Muscle of leg (tissue), 11 donors: ENCODE measurements around the gene AJM1. TPM values are rescaled to one million over a fixed set of nuclear protein-coding genes. Genes with fewer than 3 reads are reported as not detected.
"Not testable (repeated sequence)": the region's sequence is repeated elsewhere in the genome, so short reads cannot be mapped to it uniquely, and the experiment has no call there.

Experiments used
- DNase-seq: peaks from one replicate; pipeline ENCODE4 v3.0.0; 2013
- H3K27ac ChIP-seq: one replicate; pipeline ENCODE4 v1.5.1; 2013; ENCODE audit warnings: mild to moderate bottlenecking, low read length, control low read depth
- H3K27me3 ChIP-seq: one replicate; pipeline ENCODE4 v1.6.1; 2013; ENCODE audit warnings: low read length; ENCODE audit not compliant: control insufficient read depth, insufficient read depth
- H3K36me3 ChIP-seq: one replicate; pipeline ENCODE4 v1.6.1; 2013; ENCODE audit warnings: low read length; ENCODE audit not compliant: control insufficient read depth, insufficient read depth
- H3K4me1 ChIP-seq: one replicate; pipeline ENCODE4 v1.6.1; 2013; ENCODE audit warnings: low read length; ENCODE audit not compliant: control insufficient read depth, insufficient read depth
- H3K4me3 ChIP-seq: one replicate; pipeline ENCODE4 v1.5.1; 2013; ENCODE audit warnings: low read length, control low read depth
- H3K9me3 ChIP-seq: replicated peaks from 2 replicates; pipeline ENCODE4 v1.6.1; 2013; ENCODE audit warnings: low read depth, low read length; ENCODE audit not compliant: control insufficient read depth
- WGBS: methylation state at CpG from one replicate; pipeline ENCODE4 v1.1.5; 2013; ENCODE audit warnings: missing lambda C conversion rate; ENCODE audit not compliant: insufficient coverage; 5-methylcytosine and 5-hydroxymethylcytosine counted together
- polyA plus RNA-seq, 8 donors: library from polyadenylated mRNA; unstranded; fragments of 120-200 nt; gene quantifications; one replicate each; pipeline versions ENCODE4 v1.2.1 to v1.2.3, GENCODE V29; 2013; ENCODE audit warnings: inconsistent platforms in 1 of 8, low replicate concordance in 1 of 8; ENCODE audit not compliant: insufficient read length in 8 of 8, insufficient read depth in 1 of 8
- total RNA-seq: library from RNA; stranded (reverse); fragments of 120-200 nt; gene quantifications from one replicate; pipeline ENCODE4 v1.2.4, GENCODE V29; 2013

AJM1 gene
- total and polyA plus RNA-seq, 9 donors: 1.2 to 3.7 (median 2.2) TPM

DNA sequence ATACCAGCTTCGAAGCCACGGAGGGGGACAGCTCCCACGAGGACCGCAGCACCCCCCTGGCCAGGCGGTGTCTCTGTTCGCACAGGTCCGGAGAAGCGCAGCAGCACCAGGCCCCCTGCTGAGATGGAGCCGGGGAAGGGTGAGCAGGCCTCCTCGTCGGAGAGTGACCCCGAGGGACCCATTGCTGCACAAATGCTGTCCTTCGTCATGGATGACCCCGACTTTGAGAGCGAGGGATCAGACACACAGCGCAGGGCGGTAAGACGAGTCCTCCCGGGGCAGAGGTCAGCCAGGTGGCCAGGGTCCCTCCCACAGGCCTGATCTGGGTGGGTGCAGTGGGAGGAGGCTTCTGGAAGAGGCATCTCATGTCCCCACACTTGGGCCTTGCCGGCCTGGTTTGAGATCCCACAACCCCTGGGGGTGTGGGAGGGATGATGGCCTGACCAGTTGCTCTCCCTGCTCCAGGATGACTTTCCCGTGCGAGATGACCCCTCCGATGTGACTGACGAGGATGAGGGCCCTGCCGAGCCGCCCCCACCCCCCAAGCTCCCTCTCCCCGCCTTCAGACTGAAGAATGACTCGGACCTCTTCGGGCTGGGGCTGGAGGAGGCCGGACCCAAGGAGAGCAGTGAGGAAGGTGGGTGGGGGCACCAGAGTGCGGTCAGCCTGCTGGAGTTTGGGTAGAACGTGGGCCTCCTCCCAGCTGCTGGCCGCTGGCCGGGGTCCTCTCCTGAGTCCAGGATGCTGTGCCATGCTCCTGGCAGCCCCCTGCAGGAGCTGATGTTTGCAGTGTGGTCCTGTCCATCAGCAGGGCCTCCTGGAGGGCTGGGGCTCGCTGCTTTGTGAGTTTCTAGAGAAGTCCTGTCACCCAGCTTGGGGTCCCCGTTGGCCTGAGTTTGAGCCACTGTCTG lies 2.8 kb upstream of the AJM1 start:
- no peak for DNase-seq
- peaks cover 62% of the 10 kb centered on the region for H3K4me1 ChIP-seq
- no peak overlapping the region for H3K27ac ChIP-seq
- WGBS: 78% methylated on average over 19 of the region's 36 CpGs
- H3K4me3 ChIP-seq: no peak overlapping the region
- H3K27me3 ChIP-seq: peaks cover 18% of the 10 kb centered on the region
- no peaks in the 10 kb centered on the region for H3K9me3 ChIP-seq
- H3K36me3 ChIP-seq: peaks cover 32% of the 10 kb centered on the region

DNA sequence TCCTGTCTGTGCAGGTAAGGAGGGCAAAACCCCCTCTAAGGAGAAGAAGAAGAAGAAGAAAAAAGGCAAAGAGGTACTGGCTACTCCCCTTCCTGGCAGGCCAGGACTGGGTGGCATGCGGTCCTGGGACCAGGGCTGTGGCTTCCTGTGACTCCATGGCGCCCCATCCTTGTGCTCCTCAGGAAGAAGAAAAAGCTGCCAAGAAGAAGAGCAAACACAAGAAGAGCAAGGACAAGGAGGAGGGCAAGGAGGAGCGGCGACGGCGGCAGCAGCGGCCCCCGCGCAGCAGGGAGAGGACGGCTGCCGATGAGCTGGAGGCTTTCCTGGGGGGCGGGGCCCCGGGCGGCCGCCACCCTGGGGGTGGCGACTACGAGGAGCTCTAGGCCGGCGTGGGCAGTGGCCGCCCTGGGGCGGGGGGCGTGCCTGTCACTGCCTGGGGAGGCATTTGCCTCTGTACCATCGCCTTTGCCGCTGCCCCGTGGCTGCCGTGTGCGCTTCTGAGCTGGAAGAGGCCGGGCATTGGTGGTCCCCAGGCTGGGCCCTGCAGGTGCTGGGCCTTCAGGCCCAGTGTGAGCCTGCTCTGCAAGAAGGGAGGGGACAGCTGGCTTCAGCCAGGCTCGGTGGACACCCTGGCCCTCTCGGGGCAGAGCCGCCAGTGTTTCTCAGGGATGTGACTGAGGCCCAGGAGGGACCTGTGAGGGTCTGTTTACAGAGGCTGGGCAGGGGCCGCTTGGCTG lies 2.0 kb upstream of the AJM1 start:
- WGBS: 58% methylated on average over 29 of the region's 32 CpGs

DNA sequence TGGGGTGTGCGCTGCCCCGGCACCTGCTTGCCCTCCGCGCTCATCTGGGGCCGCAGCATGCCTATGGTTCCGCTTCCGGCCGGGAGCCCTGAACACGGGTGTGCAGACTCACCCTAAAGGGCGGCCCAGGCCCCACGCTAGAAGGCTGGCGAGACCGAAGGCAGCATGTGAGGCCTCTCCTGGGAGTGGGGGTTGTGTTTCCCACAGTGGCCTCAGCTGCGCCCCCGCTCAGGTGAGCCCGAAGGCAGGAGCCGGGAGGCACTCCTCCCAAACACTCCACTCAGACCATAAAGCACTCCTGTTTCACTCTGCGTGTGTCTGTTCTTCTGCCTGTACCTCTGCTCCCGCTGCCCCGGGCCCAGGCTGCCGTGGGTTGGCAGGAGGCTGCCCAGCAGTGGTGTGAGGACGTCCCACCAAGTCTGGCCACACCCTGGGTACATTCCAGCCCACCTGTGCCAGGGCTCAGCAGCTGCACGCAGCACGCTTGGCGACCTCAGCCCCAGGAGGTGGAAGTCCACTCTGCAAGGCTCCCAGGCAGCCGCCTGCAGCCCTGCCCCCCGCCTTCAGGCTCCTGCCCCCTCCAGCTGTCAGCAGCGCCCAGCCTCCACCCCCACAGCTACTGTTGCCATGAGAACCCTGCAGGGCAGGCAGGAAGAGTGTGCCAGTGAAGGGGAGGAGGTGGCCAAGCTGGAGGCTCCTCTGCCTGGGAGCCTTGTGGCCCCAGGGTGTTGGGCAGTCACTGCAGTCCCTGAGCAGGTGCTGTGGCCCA lies 1.2 kb upstream of the AJM1 start:
- peak; percentile 72 for DNase-seq
- H3K4me1 ChIP-seq: peaks cover 63% of the 10 kb centered on the region
- peaks cover 29% of the 10 kb centered on the region for H3K27me3 ChIP-seq
- no peak overlapping the region for H3K4me3 ChIP-seq
- WGBS: 51% methylated on average over 21 of the region's 28 CpGs
- H3K27ac ChIP-seq: peak overlapping the region; percentile 65
- H3K36me3 ChIP-seq: peaks cover 26% of the 10 kb centered on the region
- no peaks in the 10 kb centered on the region for H3K9me3 ChIP-seq

More for the DNA sequence above, 2.0 kb upstream of the AJM1 start:
- Histone ChIP-seq H3K27me3 (peaks cover 22% of the 10 kb centered on the region), H3K27ac (peak overlapping the region; percentile 65), H3K4me1 (peaks cover 64% of the 10 kb centered on the region), H3K9me3 (no peaks in the 10 kb centered on the region), H3K36me3 (peaks cover 32% of the 10 kb centered on the region), H3K4me3 (no peak overlapping the region)
- no peak for DNase-seq

DNA sequence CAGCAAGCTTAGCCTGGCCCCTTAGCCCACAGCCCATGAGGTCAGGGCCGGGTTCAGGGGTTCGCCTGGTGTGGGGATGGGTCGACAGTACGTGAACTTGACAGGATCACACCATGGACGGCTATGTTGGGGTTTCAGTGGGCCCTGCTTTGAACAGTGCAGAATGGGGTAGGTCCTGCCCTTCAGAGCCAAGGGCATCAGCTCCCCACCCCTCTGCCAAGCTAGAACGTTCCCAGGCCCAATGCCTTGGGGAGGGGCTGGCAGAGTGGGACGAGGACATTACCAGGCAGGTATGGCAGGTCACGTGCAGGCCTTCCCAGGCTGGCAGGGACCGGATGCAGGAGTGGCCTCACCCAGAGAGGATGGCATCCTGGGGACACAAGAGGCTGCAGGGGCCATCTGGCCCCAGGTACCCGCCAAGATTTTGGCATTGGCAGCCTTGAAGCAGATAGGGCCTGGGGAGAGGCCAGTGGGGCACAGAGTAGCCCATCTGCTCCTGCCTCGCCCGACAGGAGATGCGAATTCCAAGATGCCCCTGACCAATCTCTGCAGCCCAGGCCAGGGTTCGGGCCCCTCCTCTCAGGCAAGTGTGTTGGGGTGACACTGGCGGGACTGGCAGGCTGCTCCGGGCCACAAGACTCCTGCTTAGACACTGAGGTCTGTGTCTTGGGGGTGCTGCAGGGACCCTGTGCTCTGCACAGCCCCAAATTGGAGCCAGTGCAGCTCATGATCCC lies 465 bp upstream of the AJM1 start:
- H3K4me3 ChIP-seq, H3K9me3 ChIP-seq, DNase-seq: not testable (repeated sequence)
- H3K27ac ChIP-seq: peak overlapping the region; percentile 62
- peaks cover 21% of the 10 kb centered on the region for H3K36me3 ChIP-seq
- H3K4me1 ChIP-seq: peaks cover 63% of the 10 kb centered on the region
- H3K27me3 ChIP-seq: peaks cover 35% of the 10 kb centered on the region
- 32% methylated on average over 12 of the region's 16 CpGs for WGBS

DNA sequence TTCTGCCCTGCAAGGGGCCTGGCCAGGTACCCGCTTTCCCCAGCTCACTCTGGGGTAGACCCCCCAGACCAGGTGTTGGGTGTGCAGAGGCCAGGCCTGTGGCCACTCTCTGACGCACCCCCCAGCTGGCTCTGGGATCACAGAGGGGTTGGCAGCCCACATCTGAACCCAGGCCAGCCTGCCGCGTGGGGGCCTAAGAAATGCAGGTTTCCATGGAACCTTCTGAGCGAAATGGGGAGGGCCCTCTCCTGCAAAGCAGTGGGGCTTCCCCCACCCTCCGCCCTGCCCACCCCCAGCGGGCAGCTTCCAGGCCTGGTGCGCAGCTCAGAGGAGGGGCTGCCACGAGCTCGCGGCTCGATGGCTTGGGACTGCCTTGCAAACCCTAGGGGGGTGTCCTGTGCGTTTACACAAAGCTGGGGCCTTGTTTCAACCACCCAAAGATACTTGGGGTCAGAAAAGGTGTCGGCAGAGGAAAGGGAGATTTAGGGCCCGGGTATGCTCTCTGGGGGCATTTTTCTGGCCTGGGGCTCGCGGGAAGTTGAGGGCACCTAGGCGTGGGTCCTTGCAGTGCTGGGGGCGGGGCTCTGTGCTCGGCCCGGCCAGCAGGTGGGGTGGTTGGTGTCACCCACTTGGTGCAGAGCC lies 1.0 kb downstream of the AJM1 start:
- H3K27ac ChIP-seq: not testable (repeated sequence)

DNA sequence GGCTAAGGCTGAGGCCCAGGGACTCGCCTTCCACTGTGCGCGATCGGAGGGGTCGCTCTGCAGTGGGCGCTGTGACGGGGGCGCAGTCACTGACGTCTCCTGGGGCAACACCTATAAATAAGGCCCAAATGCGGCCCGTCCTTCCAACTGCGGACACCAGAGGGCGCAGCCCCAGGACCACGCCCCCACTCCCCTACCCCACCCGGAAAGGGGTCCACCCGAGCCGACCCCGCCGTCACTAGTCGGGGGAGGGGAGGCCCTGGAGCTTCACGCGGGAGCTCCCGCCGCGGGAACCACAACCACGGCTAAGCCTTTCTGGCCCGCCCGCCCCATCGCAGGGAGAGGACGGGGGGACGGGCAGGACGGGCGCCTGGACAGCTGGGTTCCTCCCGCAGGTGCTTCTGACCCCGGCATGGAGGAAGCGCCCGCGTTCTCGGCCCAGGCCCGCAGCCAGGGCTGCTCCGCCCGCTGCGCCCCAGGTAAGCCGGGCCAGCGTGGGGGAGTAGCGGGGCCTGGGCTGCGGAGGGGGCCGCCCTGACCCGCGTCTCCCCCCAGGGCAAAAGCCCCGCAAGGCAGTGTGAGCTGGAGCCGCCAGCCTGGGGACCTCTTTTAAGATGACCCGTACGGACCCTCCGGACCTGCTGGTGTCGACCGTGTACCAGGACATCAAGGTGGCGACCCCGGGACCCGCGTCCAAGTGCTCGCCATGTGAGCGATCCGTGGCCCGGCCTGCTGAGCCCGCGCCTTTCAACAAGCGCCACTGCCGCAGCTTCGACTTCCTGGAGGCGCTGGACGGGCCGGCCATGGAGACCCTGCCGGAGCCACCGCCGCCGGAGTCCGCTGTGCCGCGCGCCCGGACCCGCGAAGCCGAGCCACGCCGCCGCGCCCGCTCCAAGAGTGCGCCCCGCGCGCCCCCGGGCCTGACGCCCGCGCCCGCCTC lies 1.8 kb downstream of the AJM1 start:
- not testable (repeated sequence) for DNase-seq, H3K4me3 ChIP-seq, H3K27ac ChIP-seq, H3K36me3 ChIP-seq, H3K9me3 ChIP-seq
- peaks cover 73% of the 10 kb centered on the region for H3K4me1 ChIP-seq
- H3K27me3 ChIP-seq: peaks cover 44% of the 10 kb centered on the region
- 3% methylated on average over 96 of the region's 99 CpGs for WGBS

More for the DNA sequence above, 1.0 kb downstream of the AJM1 start:
- 14% methylated on average over 15 of the region's 21 CpGs for WGBS
- DNase-seq, H3K9me3 ChIP-seq, H3K4me3 ChIP-seq: not testable (repeated sequence)
- Histone ChIP-seq H3K4me1 (peaks cover 72% of the 10 kb centered on the region), H3K36me3 (peaks cover 15% of the 10 kb centered on the region), H3K27me3 (peaks cover 44% of the 10 kb centered on the region)

DNA sequence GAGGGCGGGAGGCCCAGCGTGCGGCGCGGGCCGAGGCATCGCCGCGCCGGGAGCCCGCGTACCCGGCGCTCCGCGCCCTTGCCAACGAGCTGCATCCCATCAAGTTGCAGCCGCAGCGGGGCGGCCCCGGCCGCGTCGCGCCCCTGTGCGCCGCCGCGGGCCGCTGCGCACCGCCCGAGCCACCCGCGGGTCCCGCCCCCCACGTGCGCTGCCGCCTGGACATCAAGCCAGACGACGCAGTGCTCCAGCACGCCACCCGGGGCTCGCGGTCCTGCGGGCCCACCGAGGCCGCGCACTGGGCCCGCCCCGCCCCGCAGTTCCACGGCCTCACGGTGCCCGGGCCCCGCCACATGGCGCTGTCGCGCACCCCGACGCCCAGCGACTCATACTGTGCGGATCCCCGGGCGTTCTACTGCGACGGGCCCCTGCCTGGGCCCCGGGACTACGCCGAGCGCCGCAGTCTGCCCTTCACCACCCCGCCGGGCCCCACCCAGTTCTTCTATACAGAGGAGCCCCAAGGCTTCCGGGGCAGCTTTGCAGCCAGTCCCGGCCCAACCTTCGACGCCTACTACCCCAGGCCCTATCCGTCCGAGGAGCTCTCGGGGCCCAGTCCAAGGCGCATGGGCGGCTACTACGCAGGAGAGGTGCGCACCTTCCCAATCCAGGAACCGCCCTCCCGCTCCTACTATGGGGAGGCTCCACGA lies 2.6 kb downstream of the AJM1 start:
- Histone ChIP-seq H3K36me3 (no peaks in the 10 kb centered on the region), H3K27ac (no peak overlapping the region), H3K4me1 (peaks cover 70% of the 10 kb centered on the region), H3K4me3 (no peak overlapping the region), H3K9me3 (no peaks in the 10 kb centered on the region), H3K27me3 (peaks cover 44% of the 10 kb centered on the region)
- 5% methylated on average over 88 of the region's 88 CpGs for WGBS
- DNase-seq: no peak

DNA sequence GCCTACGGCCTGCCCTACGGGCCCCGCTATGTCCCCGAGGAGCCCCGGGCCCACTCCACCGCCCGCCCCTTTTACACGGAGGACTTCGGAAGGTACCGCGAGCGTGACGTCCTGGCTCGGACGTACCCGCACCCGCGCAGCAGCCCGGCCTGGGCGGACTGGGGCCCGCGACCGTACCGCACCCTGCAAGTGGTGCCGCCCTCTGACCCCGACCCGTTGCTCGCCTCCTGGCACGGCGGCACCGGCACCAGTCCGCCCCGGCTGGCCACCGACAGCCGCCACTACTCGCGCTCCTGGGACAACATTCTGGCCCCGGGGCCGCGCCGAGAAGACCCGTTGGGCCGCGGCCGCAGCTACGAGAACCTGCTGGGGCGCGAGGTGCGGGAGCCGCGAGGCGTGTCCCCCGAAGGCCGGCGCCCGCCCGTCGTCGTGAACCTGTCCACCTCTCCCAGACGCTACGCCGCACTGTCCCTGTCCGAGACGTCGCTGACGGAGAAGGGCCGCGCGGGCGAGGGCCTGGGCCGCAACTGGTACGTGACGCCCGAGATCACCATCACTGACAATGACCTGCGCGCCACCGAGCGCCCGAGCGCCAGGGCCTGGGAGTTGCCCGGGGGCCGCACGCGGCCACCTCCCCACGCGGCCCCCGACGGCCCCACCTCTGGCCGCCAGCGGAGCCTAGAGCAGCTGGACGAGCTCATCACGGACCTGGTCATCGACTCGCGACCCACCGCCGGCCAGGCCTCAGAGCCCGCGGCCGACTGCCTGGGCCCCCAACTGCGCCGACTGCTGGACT lies 3.4 kb downstream of the AJM1 start:
- Histone ChIP-seq H3K4me3 (no peak overlapping the region), H3K4me1 (peaks cover 69% of the 10 kb centered on the region), H3K9me3 (no peaks in the 10 kb centered on the region), H3K27me3 (peaks cover 44% of the 10 kb centered on the region), H3K27ac (no peak overlapping the region), H3K36me3 (peaks cover 6% of the 10 kb centered on the region)
- no peak for DNase-seq
- WGBS: 13% methylated on average over 101 of the region's 102 CpGs
